ENCODE measurements around the gene CCDC90B.

DNA sequence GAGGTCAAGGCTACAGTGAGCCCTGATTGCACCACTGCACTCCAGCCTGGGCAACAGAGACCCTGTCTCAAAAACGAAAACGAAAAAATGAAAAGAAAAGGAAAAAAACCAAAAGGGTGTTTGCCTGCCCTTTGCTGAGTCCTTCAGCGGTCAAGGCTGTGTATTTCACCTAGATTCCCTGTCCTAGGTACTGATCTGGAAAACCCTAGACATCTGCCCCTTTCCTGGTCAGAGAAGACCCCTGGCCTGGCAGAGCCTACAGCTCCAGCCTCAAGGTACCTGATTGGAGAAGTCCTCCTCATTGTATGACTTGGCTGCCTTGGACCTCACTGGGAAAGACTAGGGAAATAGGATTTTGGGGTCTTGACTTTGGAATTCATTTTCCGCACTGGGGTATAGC lies 8.0 kb upstream of the CCDC90B start:
- no peak for TF ChIP-seq EP300 (IDR thresholded peaks at IDR 0.05; ENCODE audit: borderline replicate concordance in 1 of 2, low read depth in 2 of 2, low read length in 2 of 2)
- no peak for TF ChIP-seq CREB1 (IDR thresholded peaks at IDR 0.05)
- TF ChIP-seq TBP (IDR thresholded peaks at IDR 0.05; ENCODE audit: low read depth, low read length), result no peak
- TF ChIP-seq SIN3A (conservative IDR thresholded peaks at IDR 0.05 in 1 of 2, IDR thresholded peaks at IDR 0.05 in 1 of 2; ENCODE audit: low read depth in 1 of 2, low read length in 2 of 2), result no peak
- TF ChIP-seq, protein P1, sequence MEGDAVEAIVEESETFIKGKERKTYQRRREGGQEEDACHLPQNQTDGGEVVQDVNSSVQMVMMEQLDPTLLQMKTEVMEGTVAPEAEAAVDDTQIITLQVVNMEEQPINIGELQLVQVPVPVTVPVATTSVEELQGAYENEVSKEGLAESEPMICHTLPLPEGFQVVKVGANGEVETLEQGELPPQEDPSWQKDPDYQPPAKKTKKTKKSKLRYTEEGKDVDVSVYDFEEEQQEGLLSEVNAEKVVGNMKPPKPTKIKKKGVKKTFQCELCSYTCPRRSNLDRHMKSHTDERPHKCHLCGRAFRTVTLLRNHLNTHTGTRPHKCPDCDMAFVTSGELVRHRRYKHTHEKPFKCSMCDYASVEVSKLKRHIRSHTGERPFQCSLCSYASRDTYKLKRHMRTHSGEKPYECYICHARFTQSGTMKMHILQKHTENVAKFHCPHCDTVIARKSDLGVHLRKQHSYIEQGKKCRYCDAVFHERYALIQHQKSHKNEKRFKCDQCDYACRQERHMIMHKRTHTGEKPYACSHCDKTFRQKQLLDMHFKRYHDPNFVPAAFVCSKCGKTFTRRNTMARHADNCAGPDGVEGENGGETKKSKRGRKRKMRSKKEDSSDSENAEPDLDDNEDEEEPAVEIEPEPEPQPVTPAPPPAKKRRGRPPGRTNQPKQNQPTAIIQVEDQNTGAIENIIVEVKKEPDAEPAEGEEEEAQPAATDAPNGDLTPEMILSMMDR (IDR thresholded peaks at IDR 0.05; ENCODE audit: control extremely low read depth in 1 of 3, insufficient read depth in 1 of 3, low read depth in 1 of 3, low read length in 3 of 3), result no peak

All from H1 (cell line).